Esophagus squamous epithelium (tissue), 5 donors: ENCODE data around the gene PLXNB3. TPM values are rescaled to one million over a fixed set of nuclear protein-coding genes. Genes with fewer than 3 reads are reported as not detected.

Experiments
- DNase-seq: peaks from one replicate; lab custom pipeline; 2025; lab: John Stamatoyannopoulos, UW
- H3K27ac ChIP-seq, 4 donors: fragments of 200-600 bp; sonication (generic); one replicate each; pipeline ENCODE4 v1.5.1; 2016 to 2019; ENCODE audit warnings: mild to moderate bottlenecking in 1 of 4
- H3K27me3 ChIP-seq, 4 donors: fragments of 200-600 bp; sonication (generic); 1 replicate in 3 of 4; 2 replicates in 1 of 4; pipeline versions ENCODE4 v1.5.1 to v1.6.0; 2017 to 2021; ENCODE audit warnings: antibody characterized with exemption in 1 of 4
- H3K36me3 ChIP-seq, 3 donors: fragments of 200-600 bp; sonication (generic); one replicate each; pipeline ENCODE4 v1.5.1; 2016 to 2019
- H3K4me1 ChIP-seq, 3 donors: fragments of 200-600 bp; sonication (generic); one replicate each; pipeline ENCODE4 v1.5.1; 2017 to 2019
- H3K4me3 ChIP-seq, 4 donors: fragments of 200-600 bp; sonication (generic); 1 replicate in 3 of 4; 2 replicates in 1 of 4; pipeline ENCODE4 v1.5.1; 2016 to 2019; ENCODE audit warnings: mild to moderate bottlenecking in 2 of 4, moderate library complexity in 1 of 4
- H3K9me3 ChIP-seq, 3 donors: fragments of 200-600 bp; sonication (generic); one replicate each; pipeline ENCODE4 v1.5.1; 2016 to 2019
- POLR2A ChIP-seq, 4 donors: fragments of 450-650 bp; IDR thresholded peaks; one replicate each; pipeline ENCODE4 v1.6.1; 2017; ENCODE audit warnings: antibody characterized with exemption in 4 of 4, mild to moderate bottlenecking in 4 of 4, moderate library complexity in 3 of 4
- WGBS, 2 donors: methylation state at CpG; one replicate each; pipeline ENCODE4 v1.1.5; 2018; 5-methylcytosine and 5-hydroxymethylcytosine counted together
- intact Hi-C: fragments of 100-400 bp; cut with DNase I; formaldehyde crosslinking; loops from one replicate; pipeline ENCODE4 v1.15.0; 2022
- total RNA-seq, 4 donors: library from RNA; depleted of rRNA; stranded (reverse); fragments of >200 nt; gene quantifications; one replicate each; pipeline ENCODE4 v1.1.0, GENCODE V29; 2016
- TF ChIP-seq, protein P1 (sequence below), 6 experiments: fragments of 450-650 bp in 4 of 6; fragments of 200-600 bp in 2 of 6; sonication (generic) in 2 of 6; IDR thresholded peaks; one replicate each; pipeline ENCODE4 v1.5.1; 2016 to 2019; ENCODE audit warnings: antibody characterized with exemption in 6 of 6, mild to moderate bottlenecking in 4 of 6, moderate library complexity in 4 of 6
- donor health status: DM: yes; HTN: yes; CAD: no.

The PLXNB3 gene
- total RNA-seq, 4 donors from 2014 or later: 3.2 to 13.4 (median 6.9) TPM

DNA sequence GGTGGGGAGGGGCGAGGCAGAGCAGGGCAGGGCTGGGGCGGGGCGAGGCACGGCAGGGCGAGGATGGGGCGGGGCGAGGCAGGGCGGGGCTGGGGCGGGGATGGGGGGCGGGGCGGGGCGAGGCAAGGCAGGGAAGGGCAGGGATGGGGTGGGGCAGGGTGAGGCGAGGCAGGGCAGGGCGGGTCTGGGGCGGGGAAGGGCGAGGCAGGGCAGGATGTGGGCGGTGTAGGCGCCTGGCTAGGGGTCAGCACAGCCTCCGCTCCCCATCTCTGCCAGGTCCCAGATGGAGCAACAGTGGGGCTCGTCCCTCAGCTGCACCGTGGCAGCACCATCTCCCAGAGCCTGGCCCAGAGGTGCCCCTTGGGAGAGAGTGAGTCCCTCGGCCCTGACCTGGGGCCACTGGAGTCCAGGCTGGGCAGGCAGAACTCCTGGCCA, 12.6 kb downstream of the PLXNB3 start:
- DNase-seq: no peak
- WGBS, 2 donors: no CpG with 5 or more reads among the region's 22 CpGs
- no peak overlapping the region for H3K4me3 ChIP-seq
- intact Hi-C loops: no loop called here
- no peaks in the 10 kb centered on the region for H3K27me3 ChIP-seq
- no peaks in the 10 kb centered on the region for H3K9me3 ChIP-seq
- H3K4me1 ChIP-seq: peaks cover 3 to 28% (median 5%) of the 10 kb centered on the region in 3 donors
- no peak overlapping the region for H3K27ac ChIP-seq
- H3K36me3 ChIP-seq: peaks cover 0 to 10% (median 0%) of the 10 kb centered on the region in 3 donors
- TF ChIP-seq, protein P1, sequence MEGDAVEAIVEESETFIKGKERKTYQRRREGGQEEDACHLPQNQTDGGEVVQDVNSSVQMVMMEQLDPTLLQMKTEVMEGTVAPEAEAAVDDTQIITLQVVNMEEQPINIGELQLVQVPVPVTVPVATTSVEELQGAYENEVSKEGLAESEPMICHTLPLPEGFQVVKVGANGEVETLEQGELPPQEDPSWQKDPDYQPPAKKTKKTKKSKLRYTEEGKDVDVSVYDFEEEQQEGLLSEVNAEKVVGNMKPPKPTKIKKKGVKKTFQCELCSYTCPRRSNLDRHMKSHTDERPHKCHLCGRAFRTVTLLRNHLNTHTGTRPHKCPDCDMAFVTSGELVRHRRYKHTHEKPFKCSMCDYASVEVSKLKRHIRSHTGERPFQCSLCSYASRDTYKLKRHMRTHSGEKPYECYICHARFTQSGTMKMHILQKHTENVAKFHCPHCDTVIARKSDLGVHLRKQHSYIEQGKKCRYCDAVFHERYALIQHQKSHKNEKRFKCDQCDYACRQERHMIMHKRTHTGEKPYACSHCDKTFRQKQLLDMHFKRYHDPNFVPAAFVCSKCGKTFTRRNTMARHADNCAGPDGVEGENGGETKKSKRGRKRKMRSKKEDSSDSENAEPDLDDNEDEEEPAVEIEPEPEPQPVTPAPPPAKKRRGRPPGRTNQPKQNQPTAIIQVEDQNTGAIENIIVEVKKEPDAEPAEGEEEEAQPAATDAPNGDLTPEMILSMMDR (IDR thresholded peaks at IDR 0.05): no peak
- TF ChIP-seq POLR2A (IDR thresholded peaks at IDR 0.05): no peak

DNA sequence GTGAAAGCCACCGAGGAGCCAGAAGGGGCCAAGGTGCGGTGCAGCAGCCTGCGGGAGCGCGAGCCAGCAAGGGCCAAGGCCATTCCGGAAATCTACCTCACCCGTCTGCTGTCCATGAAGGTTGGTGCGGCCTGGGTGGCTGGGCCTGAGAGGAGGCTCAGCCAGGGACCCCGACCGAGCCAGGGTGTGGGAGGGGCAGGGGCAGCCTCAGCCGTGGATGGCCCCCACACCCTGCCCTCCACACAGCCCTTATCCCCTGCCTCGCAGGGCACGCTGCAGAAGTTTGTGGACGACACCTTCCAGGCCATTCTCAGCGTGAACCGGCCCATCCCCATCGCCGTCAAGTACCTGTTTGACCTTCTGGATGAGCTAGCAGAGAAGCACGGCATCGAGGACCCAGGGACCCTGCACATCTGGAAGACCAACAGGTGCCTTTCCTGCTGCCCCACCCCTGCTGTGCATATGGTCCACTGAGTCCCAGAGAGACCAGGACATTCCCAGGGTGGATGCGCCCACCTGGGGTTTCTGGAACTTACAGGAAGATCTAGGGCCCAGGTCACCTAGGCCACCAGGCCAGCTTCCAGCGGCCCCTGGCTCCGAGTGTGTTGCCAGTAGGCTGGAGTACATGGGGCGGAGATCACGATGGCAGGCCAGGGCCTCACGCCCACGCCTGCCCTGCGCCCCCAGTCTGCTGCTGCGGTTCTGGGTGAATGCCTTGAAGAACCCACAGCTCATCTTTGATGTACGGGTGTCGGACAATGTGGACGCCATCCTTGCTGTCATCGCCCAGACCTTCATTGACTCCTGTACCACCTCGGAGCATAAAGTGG, 13.4 kb downstream of the PLXNB3 start:
- TF ChIP-seq POLR2A (IDR thresholded peaks at IDR 0.05): no peak
- TF ChIP-seq, protein P1 (IDR thresholded peaks at IDR 0.05): no peak
- intact Hi-C loops: no loop called here
- H3K27ac ChIP-seq: no peak overlapping the region
- no peak for DNase-seq
- H3K27me3 ChIP-seq: no peaks in the 10 kb centered on the region
- H3K9me3 ChIP-seq: no peaks in the 10 kb centered on the region
- 89% methylated on average over 15 of the region's 34 CpGs; no CpG with 5 or more reads in 1 of the 2 donors for WGBS, 2 donors
- H3K4me1 ChIP-seq: peaks cover 5 to 36% (median 7%) of the 10 kb centered on the region in 3 donors
- H3K36me3 ChIP-seq: peaks cover 0 to 8% (median 0%) of the 10 kb centered on the region in 3 donors
- no peak overlapping the region for H3K4me3 ChIP-seq

DNA sequence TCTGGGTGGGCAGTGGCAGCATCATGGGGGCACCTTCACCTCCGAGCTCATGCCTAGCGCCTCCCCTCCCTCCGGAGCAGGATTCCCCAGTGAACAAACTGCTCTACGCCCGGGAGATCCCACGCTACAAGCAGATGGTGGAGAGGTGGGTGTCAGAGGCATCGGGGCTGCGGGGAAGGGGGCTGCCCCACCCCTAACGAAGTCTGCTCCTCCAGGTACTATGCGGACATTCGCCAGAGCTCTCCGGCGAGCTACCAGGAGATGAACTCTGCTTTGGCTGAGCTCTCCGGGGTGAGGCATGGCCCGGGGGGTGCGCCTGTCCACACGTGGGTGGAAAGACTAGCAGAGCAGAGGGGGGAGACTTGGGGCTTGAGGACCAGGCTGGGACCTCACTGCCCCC, 14.1 kb downstream of the PLXNB3 start:
- intact Hi-C loops: no loop called here

DNA sequence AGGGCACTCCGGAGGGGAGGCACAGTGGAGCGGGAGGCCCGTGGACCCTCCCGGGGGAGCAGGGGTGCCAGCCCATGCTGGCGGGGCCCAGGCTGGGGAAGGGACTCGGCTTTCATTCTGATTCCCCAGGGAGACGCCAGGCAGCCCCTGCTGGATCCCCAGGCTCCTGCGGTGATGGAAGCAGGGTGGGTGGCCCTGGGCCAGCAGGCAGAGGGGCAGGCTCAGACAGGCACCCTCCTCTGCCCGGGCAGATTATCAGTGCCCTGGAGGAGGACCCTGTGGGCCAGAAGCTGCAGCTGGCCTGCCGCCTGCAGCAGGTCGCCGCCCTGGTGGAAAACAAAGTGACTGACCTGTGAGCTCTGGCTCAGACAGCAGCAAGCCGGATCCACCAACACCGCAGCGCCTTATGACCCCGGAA, 14.6 kb downstream of the PLXNB3 start:
- no peaks in the 10 kb centered on the region for H3K9me3 ChIP-seq
- DNase-seq: no peak
- 83% methylated on average over 4 of the region's 16 CpGs; no CpG with 5 or more reads in 1 of the 2 donors for WGBS, 2 donors
- intact Hi-C loops: no loop called here
- H3K4me3 ChIP-seq: no peak overlapping the region
- peaks cover 0 to 8% (median 0%) of the 10 kb centered on the region in 3 donors for H3K36me3 ChIP-seq
- H3K27me3 ChIP-seq: no peaks in the 10 kb centered on the region
- peaks cover 5 to 37% (median 7%) of the 10 kb centered on the region in 3 donors for H3K4me1 ChIP-seq
- H3K27ac ChIP-seq: no peak overlapping the region
- TF ChIP-seq POLR2A (IDR thresholded peaks at IDR 0.05): no peak
- TF ChIP-seq, protein P1 (IDR thresholded peaks at IDR 0.05): no peak

More for the DNA sequence above, 14.1 kb downstream of the PLXNB3 start:
- Histone ChIP-seq H3K4me3 (no peak overlapping the region), H3K27me3 (no peaks in the 10 kb centered on the region), H3K4me1 (peaks cover 5 to 37% (median 7%) of the 10 kb centered on the region in 3 donors), H3K27ac (no peak overlapping the region), H3K36me3 (peaks cover 0 to 8% (median 0%) of the 10 kb centered on the region in 3 donors), H3K9me3 (no peaks in the 10 kb centered on the region)
- DNase-seq: no peak
- 81% methylated on average over 5 of the region's 17 CpGs; no CpG with 5 or more reads in 1 of the 2 donors for WGBS, 2 donors
- TF ChIP-seq, protein P1 (IDR thresholded peaks at IDR 0.05): no peak
- no peak for TF ChIP-seq POLR2A (IDR thresholded peaks at IDR 0.05)
